ENCODE results near the gene APLN. TPM values are rescaled to one million over a fixed set of nuclear protein-coding genes. Genes with fewer than 3 reads are reported as not detected.

Gene APLN
- total RNA-seq, 3 donors from 2014 or later (not counting 1 experiment from before 2014, with no cell fraction given) = 0.07 TPM; not detected in 2

DNA sequence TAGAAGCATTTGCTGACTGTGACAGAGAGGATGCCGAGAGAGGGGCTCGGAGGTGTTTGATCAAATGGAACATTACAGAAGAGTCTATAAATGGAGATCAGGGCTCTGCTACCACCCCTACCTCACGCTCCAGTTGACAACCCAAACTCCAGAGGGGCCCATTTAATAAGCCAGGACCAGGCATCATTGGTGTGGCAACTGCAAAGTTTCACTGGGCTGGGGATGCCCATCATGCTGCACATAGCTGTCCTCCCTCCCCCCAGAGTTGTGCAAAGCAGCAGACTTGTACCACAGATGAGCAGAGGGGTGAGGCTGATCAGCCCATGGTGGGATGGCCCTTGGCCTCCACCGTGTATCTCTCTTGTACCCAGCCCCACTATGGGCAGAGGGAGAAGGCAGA is 45.8 kb upstream of the APLN start:
- no peak overlapping the region for H3K4me3 Mint-ChIP-seq
- ATAC-seq (no peak), DNase-seq (no peak)
- no peaks in the 10 kb centered on the region for H3K4me1 Mint-ChIP-seq
- H3K9me3 Mint-ChIP-seq = no peaks in the 10 kb centered on the region
- 83% methylated on average over 1 of the region's 4 CpGs for WGBS (ENCODE audit: insufficient coverage)
- H3K4me1 ChIP-seq (ENCODE audit: control insufficient read depth, insufficient read depth, low read length) = no peaks in the 10 kb centered on the region
- no peaks in the 10 kb centered on the region for H3K36me3 ChIP-seq (ENCODE audit: control insufficient read depth, insufficient read depth, low read length)
- H3K9me3 ChIP-seq (ENCODE audit: control insufficient read depth, insufficient read depth, low read length) = no peaks in the 10 kb centered on the region
- H3K36me3 Mint-ChIP-seq = no peaks in the 10 kb centered on the region
- no peaks in the 10 kb centered on the region for H3K27me3 ChIP-seq (ENCODE audit: control insufficient read depth, insufficient read depth, low read length)
- peaks cover 0 to 6% of the 10 kb centered on the region in 2 donors for H3K27me3 Mint-ChIP-seq (ENCODE audit: low read depth in 2 of 2)
- TF ChIP-seq CTCF (IDR thresholded peaks at IDR 0.05) = no peak
- no peak overlapping the region for H3K27ac Mint-ChIP-seq
- no peak overlapping the region for H3K4me3 ChIP-seq (ENCODE audit: low read length)
- intact Hi-C loops (cut with micrococcal nuclease) = no loop called here
- no peak overlapping the region for H3K27ac ChIP-seq (ENCODE audit: low read length)

- intact Hi-C loops (cut with micrococcal nuclease) = no loop called here
- H3K9me3 ChIP-seq (ENCODE audit: control insufficient read depth, insufficient read depth, low read length) = no peaks in the 10 kb centered on the region
- no peak overlapping the region for H3K27ac Mint-ChIP-seq
- H3K27me3 Mint-ChIP-seq (ENCODE audit: low read depth in 2 of 2) = peaks cover 0 to 12% of the 10 kb centered on the region in 2 donors
- DNase-seq (no peak), ATAC-seq (no peak)
- H3K4me3 Mint-ChIP-seq = no peak overlapping the region
- H3K4me3 ChIP-seq (ENCODE audit: low read length) = no peak overlapping the region
- no peaks in the 10 kb centered on the region for H3K27me3 ChIP-seq (ENCODE audit: control insufficient read depth, insufficient read depth, low read length)
- H3K27ac ChIP-seq (ENCODE audit: low read length) = no peak overlapping the region
- no peaks in the 10 kb centered on the region for H3K9me3 Mint-ChIP-seq
- H3K4me1 ChIP-seq (ENCODE audit: control insufficient read depth, insufficient read depth, low read length) = no peaks in the 10 kb centered on the region
- H3K36me3 Mint-ChIP-seq = no peaks in the 10 kb centered on the region
- no peaks in the 10 kb centered on the region for H3K36me3 ChIP-seq (ENCODE audit: control insufficient read depth, insufficient read depth, low read length)
- no peak for TF ChIP-seq CTCF (IDR thresholded peaks at IDR 0.05)
- no peaks in the 10 kb centered on the region for H3K4me1 Mint-ChIP-seq
Measured at GRCh38 chrX:129698150-129698549, 43.4 kb upstream of the APLN start.

- H3K27me3 Mint-ChIP-seq (ENCODE audit: low read depth in 2 of 2) = peaks cover 0 to 12% of the 10 kb centered on the region in 2 donors
- no peaks in the 10 kb centered on the region for H3K27me3 ChIP-seq (ENCODE audit: control insufficient read depth, insufficient read depth, low read length)
- H3K9me3 Mint-ChIP-seq = no peaks in the 10 kb centered on the region
- H3K4me3 ChIP-seq (ENCODE audit: low read length) = no peak overlapping the region
- no peak for ATAC-seq
- H3K9me3 ChIP-seq (ENCODE audit: control insufficient read depth, insufficient read depth, low read length) = no peaks in the 10 kb centered on the region
- H3K4me3 Mint-ChIP-seq = no peak overlapping the region
- no peak for DNase-seq
- no peaks in the 10 kb centered on the region for H3K36me3 Mint-ChIP-seq
- no peaks in the 10 kb centered on the region for H3K4me1 ChIP-seq (ENCODE audit: control insufficient read depth, insufficient read depth, low read length)
- H3K4me1 Mint-ChIP-seq = no peaks in the 10 kb centered on the region
- H3K27ac Mint-ChIP-seq = no peak overlapping the region
- no peak overlapping the region for H3K27ac ChIP-seq (ENCODE audit: low read length)
- intact Hi-C loops (cut with micrococcal nuclease) = no loop called here
- 70% methylated on average over 7 of the region's 9 CpGs for WGBS (ENCODE audit: insufficient coverage)
- TF ChIP-seq CTCF (IDR thresholded peaks at IDR 0.05) = no peak
- no peaks in the 10 kb centered on the region for H3K36me3 ChIP-seq (ENCODE audit: control insufficient read depth, insufficient read depth, low read length)
Measured at GRCh38 chrX:129697204-129697829, 42.6 kb upstream of the APLN start.

Measured in natural killer cell (primary cell).